GM19467 (cell line): ENCODE results near the gene ANXA4.

Experiments
- ATAC-seq: cut with Tn5 transposase; IDR thresholded peaks from one replicate; pipeline ENCODE4 v1.9.1; 2021; ENCODE audit warnings: mild to moderate bottlenecking, moderate library complexity; ENCODE audit not compliant: unreplicated experiment

The ANXA4 gene

DNA sequence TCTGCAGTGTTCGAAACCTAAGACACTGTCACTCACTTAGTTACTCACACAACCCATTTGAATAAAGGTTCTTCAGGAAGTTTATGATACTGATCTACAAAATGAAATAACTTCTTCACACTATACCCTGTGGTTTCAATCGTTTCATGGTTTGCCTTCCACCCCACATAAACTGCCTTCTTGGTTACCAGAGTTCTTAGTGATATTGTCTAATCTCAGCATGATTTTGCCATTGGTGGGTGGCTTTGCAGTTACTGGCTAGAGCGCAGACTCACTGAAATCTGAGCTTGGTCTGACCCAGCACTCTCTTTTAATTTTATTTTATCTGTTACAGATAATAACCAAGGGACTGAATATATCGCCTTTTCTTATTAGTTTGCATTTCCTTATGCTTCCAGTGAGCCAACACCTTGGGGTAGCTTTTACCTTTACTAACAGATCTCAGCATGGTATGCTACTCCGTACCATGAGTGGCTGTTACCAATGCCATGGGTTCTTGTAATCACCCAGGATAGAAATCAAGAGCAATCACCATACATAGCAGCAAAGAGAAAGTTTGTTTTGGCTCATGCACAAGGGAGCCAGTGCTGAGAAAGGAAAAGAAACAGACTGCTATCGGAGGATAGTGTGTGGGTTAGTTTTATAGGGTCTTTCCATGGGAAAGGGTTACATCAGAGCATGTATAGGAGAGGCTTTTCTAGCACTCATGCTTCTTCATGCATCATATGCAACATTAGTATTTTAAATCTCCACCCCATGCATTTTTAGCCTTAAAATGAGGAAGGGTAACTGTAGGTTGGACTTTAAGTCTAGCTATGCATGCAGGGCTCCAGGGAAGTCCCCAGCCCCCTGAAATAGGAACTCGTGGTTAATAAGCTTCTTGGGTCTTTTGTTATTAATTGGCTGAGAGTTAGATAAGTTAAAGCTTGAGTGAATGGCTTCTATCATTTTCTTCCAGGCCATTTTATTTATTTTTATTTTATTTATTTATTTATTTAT lies 33.3 kb downstream of the ANXA4 start:
- no peak for ATAC-seq

DNA sequence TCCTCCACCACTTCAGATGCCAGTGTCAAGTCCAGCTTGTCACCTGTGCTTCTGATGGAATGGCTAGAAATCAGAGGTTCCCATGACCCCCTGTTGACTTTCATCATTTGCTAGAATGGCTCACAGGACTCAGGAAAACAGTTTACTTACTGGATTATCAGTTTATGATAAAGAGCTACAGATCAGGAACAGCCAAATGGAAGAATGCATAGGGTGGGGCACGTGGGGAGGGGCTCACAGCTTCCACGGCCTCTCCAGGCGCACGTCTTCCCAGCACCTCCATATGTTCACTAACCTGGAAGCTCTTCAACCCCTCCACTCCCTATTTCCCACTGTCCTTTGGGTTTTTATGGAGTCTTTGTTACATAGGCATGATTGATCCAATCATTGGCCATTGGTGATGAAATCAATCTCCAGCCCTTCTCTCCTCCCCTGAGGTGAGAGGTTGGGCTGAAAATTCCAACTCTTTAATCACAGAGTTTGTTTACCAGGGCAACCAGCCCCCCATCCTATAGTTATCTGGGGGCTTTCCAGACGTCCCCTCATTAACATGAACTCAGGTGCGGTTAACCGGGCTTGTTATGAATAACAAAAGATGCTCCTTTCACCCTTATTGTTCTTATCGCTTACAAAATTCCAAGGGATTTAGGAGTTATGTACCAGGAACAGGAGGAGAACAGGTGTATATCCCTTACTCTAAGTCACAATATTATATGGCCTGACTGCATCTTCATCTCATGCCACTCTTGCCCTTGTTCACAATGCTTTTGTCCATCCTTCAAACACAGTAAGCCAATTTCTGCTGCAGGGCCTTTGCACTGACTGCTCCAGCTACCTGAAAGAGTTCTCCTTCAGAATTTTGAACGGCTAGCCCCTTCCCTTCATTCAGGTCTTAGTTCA lies 35.2 kb downstream of the ANXA4 start:
- no peak for ATAC-seq

GRCh38 chr2:69777786-69778105 lies 35.8 kb downstream of the ANXA4 start:
- ATAC-seq = no peak

- ATAC-seq = no peak
Observed at GRCh38 chr2:69779258-69780001, 37.5 kb downstream of the ANXA4 start.

DNA sequence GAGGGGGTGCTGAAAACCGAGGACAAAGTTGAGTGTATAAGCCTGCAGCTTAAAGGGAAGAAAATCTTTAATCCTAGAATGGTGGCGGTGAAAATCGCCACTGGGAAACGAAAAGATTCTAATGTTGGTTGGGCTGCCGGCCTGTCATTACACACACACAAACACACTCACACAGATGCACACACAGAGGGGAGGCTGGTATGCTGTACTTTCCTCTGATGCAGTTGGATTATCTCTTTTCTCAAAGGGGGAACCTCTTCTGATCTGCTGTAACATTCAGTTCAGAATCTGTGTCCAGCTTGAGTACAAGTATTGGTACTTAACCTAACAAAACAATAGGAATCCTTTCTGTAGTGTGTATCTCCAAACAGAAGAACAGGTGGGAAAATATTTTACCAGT lies 39.0 kb downstream of the ANXA4 start:
- ATAC-seq = no peak

- no peak for ATAC-seq
Observed at GRCh38 chr2:69781321-69782248, 39.7 kb downstream of the ANXA4 start.

DNA sequence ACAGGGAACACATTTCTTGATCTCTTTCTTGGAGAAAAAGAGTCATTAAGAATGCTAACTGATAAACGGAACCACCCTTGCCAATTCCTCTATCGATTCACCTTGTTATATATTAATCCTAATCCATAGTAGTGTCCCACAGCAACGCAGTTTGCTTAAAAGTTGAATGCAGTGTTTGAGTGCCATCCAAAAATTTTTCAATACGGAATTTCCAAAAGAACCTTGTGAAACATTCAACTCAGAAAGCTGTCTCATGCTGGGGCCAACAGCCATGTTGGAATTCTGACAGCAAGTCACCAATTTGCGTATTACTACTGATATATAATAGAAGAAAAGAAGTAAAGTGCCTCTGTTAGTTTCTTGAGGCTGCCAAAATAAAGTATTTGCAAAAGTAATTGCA lies 42.3 kb downstream of the ANXA4 start:
- no peak for ATAC-seq

DNA sequence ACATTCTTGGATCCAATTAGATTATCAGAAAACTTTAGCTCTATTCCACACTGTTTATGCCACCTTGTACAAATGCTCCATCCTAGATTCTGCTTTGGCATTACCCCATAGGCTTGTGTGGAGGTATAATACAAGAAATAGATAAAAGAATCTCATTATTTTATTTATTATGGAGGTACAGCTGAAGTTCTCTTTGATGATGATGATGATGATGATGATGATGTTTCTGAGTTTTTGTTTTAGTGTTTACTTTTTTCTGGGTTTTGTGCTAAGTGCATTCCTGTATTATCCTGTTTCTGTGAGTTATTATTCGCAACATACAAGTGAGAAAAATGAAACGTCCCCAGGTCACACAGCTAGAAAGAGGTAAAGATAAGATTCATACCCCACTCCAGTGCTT lies 43.4 kb downstream of the ANXA4 start:
- ATAC-seq = no peak

DNA sequence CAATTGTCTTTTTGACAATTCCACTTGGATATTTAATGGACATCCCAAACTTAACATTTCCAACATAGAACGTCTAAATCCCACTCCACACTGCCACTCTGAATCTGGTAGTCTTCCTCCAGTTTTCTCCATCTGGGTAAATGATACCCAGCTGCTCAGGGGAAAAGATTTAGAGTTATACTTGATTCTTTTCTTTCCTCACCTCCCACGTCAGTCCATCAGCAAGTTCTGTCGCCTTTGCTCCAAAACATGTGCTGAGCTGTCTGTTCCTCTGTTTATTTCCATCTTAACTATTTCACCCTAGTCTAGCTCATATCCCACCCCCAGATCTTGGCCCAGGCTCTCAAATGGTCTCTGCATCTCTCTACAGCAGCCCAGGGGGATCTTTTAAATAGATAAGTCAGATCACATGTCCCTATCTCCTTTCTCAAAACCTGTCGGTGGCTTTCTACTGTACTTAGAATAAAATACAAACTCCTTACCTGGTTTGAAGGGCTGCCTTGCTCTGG lies 44.2 kb downstream of the ANXA4 start:
- no peak for ATAC-seq

GRCh38 chr2:69789175-69789721 lies 47.3 kb downstream of the ANXA4 start:
- ATAC-seq = peak; percentile 43

- no peak for ATAC-seq
Observed at GRCh38 chr2:69789772-69790600, 48.1 kb downstream of the ANXA4 start.

DNA sequence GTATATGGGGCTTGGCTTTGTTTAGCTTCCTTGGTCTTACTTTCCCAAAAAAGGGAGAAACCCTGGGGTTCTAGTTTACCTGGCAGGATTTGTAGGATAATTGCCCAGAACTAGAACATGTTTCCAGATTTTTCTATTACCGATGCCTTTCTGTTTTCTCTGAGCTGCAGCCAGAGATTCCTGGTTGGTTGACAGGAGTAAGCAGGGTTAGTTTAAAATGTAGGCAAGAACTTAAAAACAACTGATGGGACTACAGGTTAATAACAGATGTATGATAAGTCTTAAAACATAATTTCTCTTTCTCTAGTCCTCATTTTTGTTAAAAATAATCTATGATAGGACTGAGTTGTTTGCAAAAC lies 48.6 kb downstream of the ANXA4 start:
- no peak for ATAC-seq

- ATAC-seq = no peak
Observed at GRCh38 chr2:69791045-69791444, 49.1 kb downstream of the ANXA4 start.

GRCh38 chr2:69796174-69796573 lies 54.2 kb downstream of the ANXA4 start:
- ATAC-seq = no peak

GRCh38 chr2:69797235-69797634 lies 55.3 kb downstream of the ANXA4 start:
- no peak for ATAC-seq

GRCh38 chr2:69797836-69798289 lies 55.9 kb downstream of the ANXA4 start:
- no peak for ATAC-seq

- no peak for ATAC-seq
Observed at GRCh38 chr2:69798290-69798908, 56.5 kb downstream of the ANXA4 start.

DNA sequence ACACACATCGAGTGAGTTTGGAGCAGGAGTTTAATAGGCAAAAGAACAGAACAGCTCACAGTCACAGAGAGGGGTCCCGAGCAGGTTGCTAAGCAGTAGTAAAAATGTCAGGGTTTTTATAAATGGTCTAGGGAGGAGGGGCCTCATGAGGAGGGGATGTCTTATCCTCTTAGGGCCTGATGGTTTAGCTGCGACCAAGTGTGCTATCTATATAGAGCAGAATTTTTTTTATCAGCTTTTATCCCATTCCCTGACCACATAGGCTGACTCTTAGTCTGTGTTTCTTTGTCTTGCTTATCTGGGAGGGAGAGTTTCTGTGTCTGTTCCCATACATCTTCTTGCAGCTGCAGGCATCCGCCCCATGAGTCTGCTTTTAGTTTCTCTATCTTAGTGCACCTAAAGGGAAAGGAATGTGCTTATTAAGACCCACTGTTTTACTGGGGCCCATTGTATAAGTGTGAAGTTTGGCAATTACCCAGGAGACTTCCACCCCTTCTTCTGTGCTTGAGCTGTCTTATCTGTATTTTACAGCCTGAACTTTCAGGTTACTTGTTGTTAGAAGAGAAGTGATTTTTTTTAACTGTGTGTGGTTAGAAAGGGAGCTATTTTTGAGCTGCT lies 57.1 kb downstream of the ANXA4 start:
- no peak for ATAC-seq
